GM19240 (cell line): Measurements from ENCODE around the gene HIPK2.

Source experiments
- DNase-seq: peaks from one replicate; pipeline ENCODE4 v3.0.0; 2011; ENCODE audit warnings: low spot score; ENCODE audit not compliant: insufficient read length

Gene HIPK2

DNA sequence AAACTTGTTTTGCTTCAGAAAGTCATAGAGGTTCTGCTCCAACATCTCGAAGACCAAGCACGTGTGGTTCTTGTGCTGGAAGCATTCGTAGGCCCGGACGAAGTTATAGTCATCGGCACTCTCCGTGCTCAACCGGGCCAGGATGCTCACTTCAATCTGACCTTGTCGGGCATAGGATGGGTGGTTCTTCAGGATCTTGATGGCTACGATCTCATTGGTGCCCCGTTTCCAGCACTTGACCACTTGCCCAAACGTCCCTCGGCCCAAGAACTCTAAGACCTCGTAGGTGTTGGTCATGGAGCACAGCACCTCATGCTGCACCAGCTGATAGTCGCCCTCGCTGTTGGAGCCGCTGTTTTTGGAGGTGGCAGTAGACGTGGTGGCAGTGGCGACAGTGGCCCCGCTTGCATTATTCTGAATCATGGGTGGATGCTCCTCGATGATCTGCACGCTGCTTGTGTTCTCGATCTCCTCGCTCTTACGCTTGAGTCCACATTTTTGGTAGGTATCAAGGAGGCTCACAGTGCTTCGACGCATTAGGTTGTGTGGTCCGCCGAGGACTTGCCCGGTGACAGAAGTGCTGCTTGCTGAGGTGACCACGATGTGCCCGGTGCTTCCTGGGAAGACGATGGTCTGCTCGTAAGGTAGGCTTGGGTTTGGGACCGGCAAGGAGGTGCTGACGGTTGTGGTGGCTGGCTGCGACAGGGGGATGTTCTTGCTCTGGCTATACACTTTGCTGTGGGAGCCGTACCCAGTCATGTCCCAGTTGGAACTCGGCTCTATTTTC is 61.4 kb downstream of the HIPK2 start:
- DNase-seq: no peak

DNA sequence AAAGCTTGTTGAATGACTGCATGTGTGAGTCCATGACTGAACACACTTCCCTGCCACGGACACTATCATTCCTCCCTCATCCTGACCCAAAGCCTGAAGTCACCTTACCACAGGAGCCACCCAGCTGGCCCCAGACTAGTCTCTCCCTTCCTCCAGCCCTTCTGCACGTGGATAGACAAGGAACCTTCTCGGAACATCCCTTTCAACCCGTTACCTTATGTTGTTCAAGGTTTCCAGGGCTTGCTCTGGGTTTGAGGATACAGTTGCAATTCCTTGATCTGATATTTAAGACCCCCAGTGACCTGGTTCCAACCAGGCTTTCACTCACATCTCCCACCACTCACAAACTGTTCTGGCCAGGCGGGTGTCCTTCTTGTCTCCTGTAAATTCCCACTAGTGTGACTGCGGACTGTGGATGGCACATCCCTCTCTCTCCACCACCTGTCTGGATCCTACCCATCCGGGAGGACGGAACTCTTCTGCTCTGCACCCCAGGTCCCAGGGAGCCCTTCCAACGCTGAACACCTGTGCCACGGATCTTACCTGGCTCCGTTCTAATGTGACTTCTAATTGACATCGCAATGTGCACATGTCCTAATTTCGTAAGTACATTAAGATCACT is 62.5 kb downstream of the HIPK2 start:
- DNase-seq: no peak

DNA sequence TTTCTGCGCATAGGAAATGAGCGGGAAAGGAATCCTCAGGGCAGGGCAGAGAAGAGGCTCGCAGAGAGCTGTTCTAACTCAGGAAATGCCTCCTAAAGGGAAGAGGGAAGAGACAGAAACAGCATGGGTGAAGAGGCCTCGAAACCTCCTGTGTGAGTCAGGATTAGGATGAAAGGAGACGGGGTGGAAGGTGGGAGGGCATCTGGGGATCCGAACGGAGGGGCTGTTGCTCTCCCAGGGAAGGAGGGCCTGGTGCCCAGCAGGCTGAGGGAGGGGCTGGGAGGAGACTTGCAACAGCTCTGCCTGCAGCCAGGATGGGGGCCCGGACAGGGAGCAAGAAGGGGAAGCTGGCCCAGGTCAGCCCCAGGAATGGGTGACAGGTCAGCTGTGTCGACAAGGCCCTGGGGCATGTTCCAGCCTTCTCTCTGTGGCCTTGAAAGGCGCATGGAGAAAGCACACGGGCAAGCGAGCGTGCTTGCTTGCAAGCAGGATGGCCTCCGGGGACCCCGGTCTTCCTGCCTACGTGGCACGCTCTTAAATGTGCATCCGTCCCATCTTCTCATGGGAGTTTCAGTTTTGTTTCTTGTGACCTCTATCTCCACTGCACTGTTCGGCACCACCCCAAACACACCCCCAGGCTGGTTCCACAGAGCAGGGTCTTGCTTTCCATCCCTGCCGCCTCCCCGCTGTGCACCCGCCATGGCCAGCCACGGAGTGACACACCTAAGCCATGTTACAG is 63.5 kb downstream of the HIPK2 start:
- DNase-seq: peak; percentile 60

DNA sequence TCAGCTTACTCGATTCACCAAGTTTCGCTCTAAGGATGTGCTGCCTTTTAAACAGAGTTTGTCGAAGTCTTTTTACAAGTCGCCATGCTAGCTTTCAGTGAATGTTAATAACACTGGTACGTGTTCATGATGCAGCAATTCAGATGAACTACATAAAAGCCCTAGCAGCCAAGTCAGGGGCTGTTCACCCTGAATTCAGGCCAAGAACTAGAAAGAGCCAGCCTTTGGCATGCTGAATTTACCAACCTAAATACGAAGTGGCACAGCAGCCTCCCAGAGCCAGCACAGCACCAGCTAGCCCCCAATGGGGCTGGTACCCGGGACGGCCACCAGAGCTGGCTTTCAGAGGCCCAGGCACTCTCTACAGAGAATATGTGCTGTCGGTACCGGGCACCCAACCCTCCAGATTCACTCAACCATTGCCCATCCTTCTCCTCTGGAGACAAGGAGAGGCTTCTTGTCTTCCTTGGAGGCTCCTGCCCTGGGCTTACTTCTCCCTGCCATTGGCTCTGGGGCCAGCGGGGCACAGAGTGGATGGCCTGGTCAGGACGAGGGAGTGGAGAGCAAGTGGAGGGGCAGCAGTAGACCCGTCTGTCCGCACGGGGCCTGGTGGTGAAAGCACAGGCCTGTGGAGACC is 64.2 kb downstream of the HIPK2 start:
- DNase-seq: no peak

DNA sequence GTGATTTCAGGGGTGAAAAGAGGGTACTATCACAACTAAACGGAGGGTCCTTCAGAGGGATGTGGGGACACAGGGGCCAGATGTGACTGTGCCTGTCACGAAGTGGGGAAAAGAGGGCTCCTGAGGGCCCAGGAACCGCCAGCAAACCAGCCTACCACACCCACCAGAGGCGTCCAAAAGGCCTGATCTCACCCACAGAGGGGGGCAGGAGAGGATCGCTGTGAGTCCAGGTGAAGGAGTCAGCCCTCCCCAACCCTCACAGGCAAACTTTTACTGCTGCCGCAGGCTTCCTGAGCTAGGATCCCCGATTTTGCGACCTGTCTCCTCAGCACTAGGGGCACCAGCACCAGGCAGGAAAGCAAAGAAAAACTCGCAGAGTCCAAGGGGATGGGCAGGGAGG is 64.7 kb downstream of the HIPK2 start:
- no peak for DNase-seq

DNA sequence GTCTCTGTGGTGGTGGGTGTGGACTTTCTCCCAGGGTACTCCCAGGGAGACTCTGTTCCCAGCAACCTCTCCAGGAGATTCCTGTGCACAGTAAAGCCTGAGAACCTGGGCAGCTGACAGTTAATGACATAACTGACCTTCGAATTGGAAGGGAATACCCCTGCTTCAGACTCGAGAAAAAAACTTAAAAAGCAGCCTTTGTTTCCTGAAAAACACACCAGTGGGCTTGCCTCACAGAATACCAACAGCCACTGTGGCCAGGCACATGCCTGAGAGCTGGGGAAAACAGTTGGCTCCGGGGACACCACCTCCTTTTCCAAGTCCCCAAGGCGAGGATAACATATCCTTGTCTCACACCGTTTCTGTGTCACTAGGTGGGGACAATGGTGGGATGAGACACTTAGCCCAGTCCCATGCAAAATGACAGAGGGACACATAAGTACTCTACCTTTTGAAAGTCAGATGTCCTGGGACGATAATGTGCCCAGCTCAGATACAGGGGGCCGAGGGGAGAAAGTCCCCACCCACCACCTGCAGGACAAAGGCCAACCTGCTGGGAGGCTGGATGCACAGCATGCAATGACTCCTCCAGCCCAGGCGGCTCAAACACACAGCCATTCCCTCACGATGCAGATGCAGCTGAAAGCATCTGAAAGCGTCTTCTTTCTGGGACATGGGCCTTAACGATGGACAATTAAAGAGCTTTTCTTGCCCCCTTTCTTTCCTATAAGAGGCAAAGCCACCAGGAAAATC is 65.6 kb downstream of the HIPK2 start:
- DNase-seq: no peak

DNA sequence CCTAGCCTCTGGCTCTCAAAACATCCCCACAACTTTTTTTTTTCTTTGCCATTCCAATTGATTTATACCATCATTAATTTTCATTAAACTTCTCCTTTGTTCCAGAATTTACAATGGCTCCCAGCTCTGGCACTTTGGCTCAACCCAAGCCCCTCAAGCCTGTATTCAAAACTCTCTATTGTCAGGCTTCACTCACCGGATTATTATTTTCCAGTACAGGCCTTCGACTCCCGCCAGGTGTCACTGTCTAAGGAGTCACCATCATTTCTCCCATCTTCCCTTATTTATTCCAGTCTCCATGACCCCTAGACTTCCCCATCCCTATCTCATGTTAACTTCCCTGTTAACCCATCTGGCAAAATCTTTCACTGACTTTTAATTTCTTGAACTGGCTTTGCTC is 67.8 kb downstream of the HIPK2 start:
- no peak for DNase-seq

DNA sequence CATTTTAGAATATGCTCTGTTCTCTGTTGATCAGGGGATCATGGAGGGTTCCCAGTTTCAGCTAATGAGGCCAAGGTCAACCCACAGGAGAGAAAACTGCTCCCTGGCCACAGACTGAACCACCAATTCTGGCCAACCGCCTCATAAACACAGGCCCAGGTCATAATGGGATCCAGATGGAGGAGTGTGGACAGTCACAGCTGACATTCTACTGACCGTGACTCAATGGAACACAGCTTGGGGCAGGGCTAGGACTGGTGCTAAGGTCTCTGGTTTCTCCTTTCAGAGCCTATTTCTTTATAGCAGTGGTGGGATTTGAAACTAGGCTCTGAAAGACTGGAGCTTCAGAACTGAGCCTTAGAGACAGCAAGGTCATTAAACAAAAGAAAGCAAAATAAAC is 68.3 kb downstream of the HIPK2 start:
- DNase-seq: no peak

DNA sequence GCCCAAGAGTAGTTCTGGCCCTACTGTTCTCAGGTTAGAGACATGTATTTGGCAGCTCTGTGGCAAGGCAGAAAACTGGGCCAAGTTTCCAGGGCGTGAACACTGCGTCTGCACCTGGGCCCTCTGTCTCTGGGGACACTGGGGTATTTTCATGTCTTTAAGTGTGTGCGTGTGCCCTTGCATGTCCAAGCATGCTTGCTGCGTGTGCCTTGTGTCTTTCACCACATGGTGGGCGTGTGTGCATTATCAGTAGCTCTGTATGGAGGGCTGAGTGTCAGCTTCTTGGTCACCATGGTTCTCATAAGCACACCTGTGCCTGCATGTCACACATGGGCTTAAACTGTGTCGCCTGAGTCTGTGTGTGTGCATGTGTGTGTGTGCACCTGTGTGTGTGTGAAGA is 69.3 kb downstream of the HIPK2 start:
- no peak for DNase-seq

DNA sequence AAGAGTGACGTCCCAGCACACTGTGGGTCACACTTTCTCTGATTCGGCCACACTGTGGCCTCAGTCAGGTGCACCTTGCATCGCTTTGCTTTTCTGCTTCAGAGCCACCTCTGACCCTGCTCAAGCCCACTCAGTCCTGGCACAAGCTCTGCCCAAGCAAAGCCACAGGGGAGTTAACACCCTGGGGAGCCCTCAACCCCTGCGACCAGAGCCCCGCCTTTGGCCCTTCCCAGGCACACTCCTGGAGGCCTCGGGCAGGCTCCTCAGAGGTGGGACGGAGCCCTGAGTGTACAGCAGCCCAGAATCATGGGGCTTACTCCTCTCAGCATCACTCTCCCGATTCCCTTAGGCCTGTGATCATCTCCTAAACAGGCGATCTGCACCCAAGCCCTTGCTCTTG is 71.0 kb downstream of the HIPK2 start:
- no peak for DNase-seq

DNA sequence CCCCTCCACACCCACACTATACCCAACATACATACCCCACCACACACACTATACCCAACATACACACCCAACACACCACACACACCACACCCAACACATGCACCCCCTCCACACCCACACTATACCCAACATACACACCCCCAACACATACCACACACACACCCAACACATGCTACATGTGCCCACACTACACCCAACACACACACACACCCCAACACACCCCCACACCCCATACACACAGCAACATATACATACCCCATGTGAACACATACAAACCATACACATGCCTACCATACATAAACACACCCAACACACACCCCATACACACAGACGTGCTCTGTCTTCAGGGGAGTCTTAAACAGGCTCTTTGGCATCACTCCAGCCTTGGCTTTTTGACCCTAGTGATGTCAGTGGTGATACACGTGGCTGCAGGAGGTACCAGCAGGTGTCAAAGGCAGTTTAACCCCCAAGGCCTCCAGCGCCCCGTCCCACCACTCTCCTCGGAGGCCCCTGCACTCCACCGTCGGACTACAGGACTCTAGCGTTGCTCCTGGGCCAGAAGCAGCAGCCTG is 73.4 kb downstream of the HIPK2 start:
- DNase-seq: no peak

DNA sequence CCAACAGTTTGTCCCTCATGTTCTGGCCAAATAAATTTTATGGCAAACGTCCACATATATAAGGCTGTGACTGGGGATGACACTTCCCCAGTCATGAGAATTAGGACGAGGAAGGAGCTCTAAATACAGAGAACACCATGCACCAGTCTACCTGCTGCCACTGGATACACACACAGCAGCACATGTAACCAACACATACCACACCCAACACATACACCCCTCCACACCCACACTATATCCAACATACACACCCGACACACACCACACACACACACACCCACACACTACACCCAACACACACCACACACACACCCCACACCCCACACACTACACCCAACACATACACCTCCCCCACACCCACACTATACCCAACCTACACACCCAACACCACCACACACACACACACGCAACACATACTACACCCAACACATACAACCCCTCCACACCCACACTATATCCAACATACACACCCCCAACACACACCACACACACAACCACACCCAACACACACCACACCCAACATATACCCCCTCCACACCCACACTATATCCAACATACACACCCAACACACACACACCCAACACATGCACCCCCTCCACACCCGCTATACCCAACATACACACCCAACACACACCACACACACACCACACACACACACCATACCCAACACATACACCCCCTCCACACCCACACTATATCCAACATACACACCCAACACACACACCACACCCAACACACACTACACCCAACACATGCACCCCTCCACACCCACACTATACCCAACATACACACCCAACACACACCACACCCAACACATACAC is 74.1 kb downstream of the HIPK2 start:
- no peak for DNase-seq

DNA sequence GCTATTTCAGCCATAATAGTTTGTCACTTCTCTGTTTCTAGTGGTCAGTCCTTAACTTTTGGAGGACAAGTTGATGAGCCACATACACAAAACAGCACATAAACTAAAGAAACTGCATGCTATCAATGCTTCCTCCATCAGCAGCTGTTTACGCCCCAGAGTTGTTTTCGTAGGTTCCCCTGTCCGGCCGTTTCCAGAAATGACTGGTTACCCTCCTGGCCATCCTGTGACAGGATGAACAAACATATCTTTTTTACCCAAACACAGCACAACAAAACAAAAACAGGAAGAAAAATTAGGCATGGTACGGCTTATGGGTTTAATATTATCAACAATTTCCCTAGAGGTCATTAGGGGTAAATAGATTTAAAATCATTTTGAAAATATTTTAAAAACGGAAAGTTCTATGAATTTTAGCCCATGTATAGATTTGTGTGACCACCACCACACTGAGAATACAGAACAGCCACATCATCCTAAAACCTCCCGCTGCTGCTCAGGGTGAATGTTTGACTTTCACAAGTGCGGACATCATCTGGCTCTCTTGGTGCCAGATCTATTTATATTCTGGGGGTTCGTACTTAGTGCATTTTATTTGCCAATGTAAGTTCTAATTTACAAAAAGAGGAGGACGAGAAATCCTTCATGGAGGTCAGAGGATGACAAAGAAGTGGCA is 74.8 kb downstream of the HIPK2 start:
- no peak for DNase-seq

DNA sequence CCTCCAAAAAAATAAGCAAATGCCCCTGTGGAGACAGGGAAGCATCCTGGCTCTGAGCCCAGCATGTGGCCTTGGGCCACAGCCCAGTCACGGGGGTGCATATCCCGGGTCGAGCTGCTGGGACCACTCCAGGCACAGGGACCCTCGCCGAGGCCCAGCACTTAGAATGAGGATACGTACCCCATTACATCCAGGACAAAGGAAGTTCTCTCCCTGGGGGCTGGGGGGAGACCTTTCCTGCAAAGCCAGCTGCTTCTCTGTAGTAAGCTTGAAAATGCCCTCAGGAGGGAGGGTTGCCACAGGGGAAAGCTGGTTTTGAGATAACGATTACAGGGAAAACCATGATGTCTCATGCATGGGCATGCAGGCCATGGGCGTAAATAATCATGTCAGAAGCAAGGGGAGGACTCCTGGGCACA is 75.5 kb downstream of the HIPK2 start:
- no peak for DNase-seq

DNA sequence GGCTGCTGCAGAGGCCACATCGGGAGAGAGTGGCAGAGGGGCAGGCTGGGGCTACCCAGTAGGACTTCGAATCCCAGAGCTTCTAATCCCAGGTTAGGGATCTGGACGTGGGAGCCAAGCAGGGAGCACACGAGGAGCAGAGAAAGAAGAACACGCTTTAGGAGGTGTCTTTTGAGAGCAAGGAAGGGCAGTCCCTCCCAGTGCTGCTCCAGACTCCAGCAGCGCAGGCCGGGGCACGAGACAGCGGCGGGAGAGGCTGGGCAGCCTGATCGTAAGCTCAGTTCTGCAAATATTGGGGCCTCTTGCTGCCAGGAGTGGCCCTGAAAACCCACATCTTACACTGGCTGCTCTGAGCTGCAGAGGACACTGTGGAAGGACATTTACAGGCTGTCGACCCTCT is 75.9 kb downstream of the HIPK2 start:
- DNase-seq: no peak

DNA sequence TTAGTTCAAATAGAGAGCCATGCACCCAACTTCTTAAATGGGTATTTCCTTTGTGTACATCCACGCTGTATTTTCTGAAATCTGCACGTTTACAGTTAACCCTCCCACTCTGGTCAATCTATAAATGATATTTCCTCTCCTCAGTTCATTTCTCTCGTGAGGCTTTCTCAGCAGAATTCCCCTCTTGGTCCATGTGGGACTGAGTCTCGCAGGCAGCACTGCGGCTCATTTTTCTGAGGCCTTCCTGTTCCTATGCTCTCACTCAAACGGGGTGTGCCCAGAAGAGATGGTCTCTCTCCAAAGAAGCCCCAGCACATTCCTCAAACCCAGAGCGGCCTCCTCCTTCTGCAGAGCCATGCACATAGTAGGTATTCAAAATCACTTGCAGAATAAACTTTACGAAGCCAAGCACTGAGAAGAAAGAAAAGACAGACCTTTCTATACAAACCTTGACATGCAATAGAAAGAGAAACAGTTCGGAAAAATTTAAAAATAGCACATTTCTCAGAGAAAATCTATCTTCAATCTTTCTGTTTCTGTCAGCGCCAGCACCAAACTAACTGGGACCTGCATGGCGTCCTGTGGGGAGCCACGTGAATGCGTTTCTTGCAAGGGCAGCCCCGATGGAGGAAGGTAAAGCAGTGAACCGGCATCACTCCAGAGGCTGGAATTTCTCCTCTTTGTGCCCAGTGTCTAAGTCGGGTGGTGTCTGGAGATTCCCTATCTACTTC is 77.1 kb downstream of the HIPK2 start:
- no peak for DNase-seq

DNA sequence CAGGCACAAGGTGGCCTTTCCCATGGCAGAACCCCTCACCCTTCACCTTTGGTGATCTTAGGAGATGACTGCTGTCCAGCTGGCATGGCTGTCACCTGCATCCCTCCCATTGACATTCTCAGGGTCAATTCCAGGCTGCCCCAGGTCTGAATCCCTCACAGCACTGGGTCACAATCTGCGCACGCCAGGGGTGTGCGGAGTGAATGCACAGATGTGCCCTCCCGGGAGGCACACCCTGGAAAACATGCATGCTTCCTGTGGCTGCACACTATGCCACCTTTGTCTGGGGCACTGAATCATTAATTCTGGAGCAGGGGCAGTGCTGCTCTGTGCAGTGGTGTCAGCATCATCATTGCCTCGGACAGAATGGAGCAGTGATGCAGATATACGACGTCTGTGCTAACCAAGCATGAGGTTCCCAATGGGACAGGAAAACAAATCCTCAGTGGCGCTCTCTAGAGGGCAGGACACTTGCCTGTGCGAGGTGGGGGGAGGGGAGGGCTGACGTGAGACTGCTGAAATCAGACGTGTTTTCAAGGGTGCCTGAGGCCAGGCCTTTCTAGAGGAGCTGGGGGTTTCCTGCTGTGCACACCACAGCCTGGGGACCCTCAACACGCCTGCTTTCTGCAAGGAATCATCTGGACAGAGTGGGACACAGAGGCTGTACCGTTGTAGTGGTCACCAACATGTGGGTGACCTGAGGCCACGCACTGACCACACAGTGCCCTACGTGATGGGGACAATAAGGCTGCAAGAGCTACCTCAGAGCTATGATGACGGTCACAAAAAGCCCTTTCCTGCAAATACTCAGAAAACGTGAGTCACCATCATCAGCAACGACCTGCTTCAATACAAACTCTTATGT is 77.9 kb downstream of the HIPK2 start:
- no peak for DNase-seq

DNA sequence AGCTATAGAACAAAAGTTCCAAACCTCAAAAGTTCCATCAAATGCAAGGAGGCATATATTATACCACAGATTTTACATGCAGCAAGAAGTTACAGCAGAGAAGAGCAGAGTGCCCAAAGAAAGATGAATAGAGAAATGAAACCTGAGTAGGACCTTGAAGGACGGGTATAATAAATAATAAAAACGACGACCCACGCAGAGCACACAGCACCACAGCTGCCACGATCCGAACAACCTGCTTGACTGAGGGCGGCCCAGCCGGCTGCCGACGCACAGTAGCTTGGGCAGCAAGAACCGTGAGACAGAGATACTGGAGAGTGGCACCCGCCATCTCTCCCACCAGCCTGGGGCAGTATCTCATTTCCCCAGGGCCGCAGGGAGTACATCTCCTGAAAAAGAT is 79.0 kb downstream of the HIPK2 start:
- no peak for DNase-seq
